ENCODE data around the gene HOXB3.

The HOXB3 gene

DNA sequence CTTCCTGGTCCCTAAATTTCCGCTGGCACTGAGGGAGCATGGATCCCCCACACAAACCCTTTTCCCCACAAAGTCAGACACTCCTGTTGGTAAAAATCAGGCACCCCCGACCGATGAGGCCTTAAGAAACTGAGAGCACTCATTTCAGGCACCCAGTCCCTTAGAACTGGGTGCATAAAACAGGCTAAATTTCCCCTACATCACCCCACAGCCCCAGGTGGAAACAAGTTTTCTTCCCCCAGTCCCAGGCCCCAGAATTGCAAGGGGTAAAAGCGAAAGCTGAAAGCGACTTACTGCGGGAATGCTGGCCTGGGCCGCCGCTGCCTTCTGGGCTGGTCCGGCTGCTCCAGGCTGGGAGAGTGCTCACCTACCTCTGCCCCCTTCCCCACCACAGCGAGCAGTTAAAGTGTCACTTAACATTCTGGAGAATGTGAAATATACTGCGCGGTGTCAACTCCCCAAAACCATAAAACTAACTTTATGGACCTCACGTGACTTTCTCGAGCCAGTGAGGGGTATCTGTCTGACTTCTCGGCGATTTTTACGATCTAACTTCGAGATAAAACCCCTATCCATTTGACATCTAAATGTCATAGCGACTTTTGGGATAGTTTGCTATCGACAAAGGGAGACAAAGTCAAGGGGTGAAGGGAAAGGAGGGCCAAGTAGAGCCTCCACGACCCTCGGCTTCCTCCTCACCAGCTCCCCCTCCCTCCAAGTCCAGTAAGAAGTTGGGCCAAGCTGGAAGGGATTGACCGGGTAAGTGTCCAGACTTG, at the start of gene HOXB3:
Gene HOXB3 (minus strand): TSS at position 411 of the 776 bp plus-strand sequence. CDS start 37,767 bp downstream, outside the sequence.
- DNase-seq, result no peak

DNA sequence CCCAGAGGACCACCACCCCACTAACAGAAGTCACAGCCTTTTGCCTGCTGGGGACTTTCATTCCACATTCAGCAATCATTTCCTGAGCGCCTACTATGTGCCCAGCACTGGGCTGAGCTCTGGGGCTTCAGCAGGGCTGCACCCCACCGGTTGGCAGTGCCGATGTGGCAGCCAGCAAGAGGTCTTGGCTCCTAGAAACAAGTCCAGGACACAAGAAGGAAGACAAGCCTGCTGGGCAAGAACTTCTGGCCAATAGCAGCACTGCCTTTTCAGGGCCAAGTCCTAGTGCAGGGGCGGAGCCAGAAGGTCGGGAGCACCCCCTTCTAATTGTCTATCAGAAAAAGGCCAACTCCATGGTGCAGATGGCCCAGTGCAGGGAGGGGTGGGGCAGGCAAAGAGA, 49.1 kb upstream of the HOXB3 start:
- DNase-seq, result no peak

GRCh38 chr17:48637323-48638260, 47.6 kb upstream of the HOXB3 start:
- DNase-seq, result no peak

DNA sequence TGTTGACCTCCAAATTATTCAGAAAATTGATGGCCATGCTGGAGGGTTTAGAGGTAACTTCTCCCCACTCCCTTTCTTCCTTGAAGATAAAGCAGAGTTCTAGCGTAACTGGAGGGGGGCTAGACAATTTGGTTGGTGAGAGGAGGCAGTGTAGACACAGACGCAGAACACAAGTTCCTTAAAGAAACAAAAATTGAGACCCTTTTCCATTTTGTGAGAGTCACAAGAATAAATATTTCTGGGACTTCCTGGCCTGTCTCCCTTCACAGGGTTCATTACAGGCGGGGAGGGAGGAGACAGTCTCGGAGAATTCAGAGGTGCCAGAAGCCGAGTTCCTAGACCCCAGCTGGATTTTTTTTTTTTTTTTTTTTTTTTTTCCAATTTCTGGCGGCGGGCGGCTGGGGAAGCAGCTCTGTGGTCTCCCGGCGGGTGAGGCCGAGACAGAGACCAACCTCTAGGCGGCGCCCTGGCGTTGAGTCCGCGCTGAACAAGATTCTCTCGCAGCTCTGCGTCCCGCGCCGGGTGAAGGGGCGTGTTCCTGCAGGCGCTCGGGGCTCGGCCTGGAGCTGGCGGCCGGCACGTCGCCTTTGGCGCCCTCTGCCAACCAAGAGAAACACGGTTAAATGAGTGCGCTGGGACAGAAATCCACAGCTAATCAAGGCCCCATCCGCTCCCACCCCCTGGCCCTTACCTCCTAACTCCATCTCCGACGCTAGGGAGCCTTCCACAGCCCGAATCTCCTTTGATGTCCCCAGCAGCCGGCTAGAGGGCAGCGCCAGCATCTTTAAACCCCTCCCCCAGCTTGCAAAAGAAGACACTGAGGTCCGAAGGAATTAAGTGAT, 46.4 kb upstream of the HOXB3 start:
- DNase-seq, result no peak

DNA sequence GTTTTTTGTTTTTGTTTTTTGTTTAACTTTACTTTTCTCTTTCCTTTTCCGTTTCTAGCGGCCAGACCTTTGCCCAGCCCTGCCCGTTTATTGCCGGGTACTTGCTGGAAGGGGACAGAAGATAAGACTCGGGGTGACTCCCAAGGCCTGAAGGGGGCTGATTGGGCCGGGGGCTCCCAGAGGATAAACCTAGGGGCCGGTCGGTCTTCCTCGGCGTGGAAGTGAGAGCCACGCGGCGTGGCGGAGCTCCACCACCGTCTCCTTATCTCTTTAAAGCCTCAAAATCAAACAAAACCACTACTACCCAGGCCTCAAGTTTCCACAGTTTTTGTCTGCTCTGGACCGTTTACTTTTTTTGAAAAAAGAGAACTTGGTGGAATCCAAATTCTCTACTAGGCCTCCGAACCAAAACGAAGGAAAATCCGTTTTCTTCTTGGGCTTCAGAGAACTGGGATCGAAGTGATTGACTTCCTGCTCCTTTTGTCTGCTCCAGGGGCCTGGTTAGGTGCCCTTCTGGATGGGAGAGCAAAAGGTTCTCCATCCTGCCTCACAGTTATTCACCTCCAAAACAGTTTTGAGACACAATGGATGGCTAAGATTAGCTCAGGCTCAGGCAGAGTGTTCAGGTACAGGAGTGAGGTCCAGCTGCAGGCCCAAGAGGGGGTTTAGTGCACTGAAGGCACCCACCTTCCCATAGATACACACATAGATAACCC, 44.6 kb upstream of the HOXB3 start:
- no peak for DNase-seq

DNA sequence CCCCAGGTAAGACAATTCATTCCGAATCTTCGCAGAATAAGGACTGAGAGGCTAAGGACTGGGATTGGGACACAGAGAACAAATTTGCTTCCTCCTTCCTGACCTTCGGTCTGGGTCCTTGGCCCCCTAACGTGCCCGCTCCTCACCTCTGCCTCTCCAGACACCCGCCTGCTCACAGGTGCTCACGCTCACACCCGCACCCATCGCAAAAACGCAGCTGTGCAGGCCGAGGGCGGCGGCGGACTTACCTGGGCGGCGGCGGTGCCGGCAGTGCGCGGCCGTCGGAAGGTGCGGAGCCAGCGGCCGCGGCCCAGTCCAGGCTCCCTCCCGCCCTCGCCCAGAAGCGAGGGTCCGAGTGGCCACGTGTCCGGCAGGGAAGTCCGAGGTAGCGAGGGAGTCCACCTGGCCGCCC, 43.2 kb upstream of the HOXB3 start:
- no peak for DNase-seq

GRCh38 chr17:48632579-48633265, 42.7 kb upstream of the HOXB3 start:
- no peak for DNase-seq

- DNase-seq, result no peak
Measured at GRCh38 chr17:48631693-48632578, 41.9 kb upstream of the HOXB3 start.

- DNase-seq, result no peak
Measured at GRCh38 chr17:48630925-48631692, 41.1 kb upstream of the HOXB3 start.

- DNase-seq, result no peak
Measured at GRCh38 chr17:48630009-48630924, 40.2 kb upstream of the HOXB3 start.

DNA sequence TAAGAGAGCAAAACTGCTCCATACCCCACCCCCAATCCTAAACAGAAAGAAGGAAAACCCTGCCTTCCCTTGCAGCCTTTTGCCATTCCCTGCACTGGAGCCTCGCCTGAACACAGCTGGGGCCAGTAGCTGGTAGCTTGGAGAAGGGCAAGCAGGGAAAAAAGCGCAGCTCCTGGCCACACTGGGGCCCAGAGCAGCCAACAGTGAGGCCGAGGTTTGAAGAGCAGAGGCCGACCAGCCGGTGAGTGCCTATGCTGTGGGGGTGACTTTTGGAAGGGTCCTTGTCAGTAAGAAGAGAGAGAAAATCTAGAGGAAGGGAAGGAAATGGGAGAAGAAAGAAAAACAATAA, 39.3 kb upstream of the HOXB3 start:
- no peak for DNase-seq

DNA sequence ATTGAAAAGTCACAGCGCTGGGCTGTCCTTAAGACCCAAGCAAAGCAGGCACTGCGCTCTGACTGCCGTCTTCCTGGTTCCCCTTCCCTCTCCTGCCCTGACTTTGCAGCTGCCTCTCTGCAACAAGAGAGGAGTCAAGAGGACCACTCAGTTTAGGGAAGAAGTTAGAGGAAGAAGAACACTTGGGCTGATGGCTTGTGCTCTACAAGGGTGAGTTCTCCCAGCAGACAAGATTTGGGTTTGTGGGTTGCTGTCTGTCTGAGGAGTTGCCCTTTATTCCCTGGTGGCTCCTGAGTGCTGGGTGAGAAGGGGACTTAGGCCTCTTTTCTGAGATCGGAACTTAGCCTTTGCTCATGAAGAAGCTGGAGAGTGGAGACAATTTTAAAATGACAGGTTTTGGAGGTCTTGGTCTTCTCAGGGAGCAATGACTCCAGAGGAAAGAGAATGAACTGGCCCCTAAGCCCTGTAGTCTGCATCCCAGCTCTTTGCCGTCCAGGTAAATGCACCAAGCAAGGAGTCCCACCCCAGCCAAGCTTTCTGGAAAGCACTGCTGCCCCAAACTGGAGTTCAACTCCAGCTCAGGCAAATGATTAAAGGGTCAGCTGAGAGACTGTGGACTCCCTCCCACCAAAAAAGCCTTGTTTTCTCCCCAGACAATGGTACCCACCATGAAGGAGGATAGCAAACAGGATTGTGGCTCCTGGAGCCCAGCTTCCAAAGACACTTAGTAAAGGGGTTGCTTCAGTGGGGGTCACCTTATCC, 38.8 kb upstream of the HOXB3 start:
- DNase-seq, result no peak

DNA sequence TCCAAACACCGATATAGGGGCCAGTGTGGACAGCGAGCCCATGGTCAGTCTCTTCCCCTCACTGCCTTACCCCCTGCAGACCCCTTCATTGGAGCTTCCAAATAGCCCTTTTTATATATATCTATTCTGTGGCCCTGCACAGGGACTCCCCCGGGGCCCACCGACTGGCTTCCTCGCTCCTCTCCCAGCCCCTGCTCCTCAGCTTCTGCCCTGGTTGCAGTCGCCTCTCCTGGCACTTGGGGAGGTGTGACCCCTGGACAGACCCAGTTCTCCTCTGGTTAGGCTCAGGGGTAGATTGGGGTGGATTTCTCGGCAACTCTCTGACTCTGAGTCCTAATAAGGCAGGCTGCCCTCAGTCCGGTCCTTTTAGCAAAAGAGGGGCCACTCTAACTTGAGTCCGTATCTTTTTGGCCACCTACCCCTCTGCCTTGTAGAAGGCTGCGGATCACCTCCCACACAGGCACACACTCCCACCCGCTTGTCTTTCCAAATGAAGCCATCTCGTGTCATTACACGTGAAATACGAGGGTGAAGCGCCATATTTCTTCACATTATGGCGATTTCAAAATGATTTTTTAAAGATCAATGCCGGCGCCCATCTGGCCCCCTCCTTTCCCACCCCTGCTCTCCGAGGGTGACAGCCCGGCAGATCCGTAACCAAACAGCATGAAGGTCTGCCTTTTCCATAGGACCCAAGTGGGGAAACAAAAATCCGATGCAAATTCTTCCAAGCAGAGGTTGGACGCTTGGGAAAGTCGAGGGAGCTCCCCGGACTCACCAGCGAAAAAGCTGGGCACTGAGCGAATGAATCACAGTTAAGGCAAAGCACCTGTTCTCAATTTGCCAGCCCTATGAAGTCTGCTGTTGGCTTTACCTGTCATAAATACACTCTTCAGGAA, 37.8 kb upstream of the HOXB3 start:
- DNase-seq, result no peak

DNA sequence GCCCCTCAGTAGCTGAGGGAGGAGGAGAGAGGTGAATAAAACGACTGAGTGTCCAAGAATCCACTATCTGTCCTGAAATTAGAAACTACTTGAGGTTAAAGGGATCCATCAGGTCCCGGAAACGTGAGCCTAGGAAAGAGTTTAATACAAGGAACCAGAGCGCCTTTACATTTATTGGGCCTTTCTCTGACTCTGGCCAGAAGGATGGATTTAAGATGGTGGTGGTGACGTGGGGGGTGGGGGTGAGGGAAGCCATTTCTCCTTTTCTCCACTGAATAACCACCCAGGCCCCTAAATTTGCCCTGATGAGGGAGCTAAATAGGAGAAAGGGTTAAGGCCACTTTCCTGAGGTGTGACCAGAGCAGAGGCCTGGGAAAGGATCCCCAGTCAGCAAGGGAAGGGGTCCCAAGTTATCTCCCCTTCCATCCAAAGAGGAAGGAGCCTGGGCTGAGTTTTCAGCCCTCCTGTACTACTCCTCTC, 37.1 kb upstream of the HOXB3 start:
- DNase-seq, result no peak

DNA sequence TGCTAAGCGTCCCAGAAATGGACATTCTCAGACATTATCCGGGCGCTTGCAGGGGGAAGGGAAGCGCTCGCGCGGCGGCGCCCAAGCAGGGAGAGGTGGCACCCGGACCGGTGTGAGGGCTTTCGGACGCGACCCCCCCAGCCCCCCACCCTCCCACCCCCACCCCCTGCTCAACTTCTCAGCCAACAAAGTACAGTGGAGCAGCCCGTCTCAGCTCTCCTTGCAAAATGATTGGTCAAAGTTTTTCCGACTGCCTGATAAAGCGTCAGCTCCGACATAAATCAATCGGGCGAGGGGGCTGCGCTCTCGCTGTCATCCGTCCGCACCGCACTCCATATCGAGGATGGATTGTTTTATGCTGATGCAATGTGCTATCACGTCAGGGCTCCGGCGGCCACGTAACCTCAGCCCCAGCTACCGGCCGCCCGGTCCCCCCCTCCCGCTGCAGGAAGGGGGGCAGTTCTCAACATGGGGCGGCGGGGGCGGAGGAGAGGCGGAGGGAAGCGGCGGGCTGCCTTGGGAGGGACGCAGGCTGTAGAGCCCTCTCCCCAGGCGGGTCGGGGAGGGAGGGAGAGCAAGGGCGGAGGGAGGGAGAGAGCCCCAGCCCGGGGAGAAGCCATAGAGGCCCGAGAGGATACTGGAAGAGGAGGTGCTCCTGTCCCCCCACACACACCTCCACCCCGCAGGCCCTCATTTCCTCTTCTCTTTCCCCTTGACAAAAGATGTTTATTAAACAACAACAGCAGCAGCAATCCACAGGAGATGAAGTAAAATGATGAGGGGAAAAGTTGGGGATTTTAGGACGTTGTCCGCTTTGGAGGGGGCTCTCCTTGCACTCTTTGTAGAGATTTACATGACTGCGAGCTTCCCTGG, 36.4 kb upstream of the HOXB3 start, which contains the start of gene HOXB9:
Gene HOXB9 (minus strand): TSS at position 114 of the 873 bp plus-strand sequence. CDS start 89 bp downstream, at position 25.
- DNase-seq, result no peak
